Stimulated activated CD8-positive, alpha-beta memory T cell treated with anti-CD3 and anti-CD28 coated beads, Interleukin-7, amount 100 ng/mL, for 1 hour (primary cell): ENCODE measurements around the gene DOK6.
"Not testable (repeated sequence)": the region's sequence is repeated elsewhere in the genome, so short reads cannot be mapped to it uniquely, and the experiment has no call there.

Source experiments
- DNase-seq, 2 donors: peaks; one replicate each; pipeline ENCODE4 v3.0.0-alpha.2; 2020; ENCODE audit warnings: low read depth in 2 of 2

Gene DOK6

GRCh38 chr18:69626171-69626570, 225.5 kb downstream of the DOK6 start:
- no peak for DNase-seq

- no peak for DNase-seq
These were observed 226.1 kb downstream of the DOK6 start for GRCh38 chr18:69626643-69627242.

- DNase-seq, result no peak
These were observed 228.2 kb downstream of the DOK6 start for GRCh38 chr18:69628774-69629359.

- DNase-seq, result no peak
These were observed 230.6 kb downstream of the DOK6 start for GRCh38 chr18:69631281-69631680.

GRCh38 chr18:69635482-69635881, 234.8 kb downstream of the DOK6 start:
- DNase-seq, result no peak

- DNase-seq, result no peak
These were observed 236.0 kb downstream of the DOK6 start for GRCh38 chr18:69636529-69637301.

- no peak for DNase-seq
These were observed 237.4 kb downstream of the DOK6 start for GRCh38 chr18:69638056-69638455.

GRCh38 chr18:69647702-69648101, 247.0 kb downstream of the DOK6 start:
- DNase-seq, result no peak

GRCh38 chr18:69648486-69648885, 247.8 kb downstream of the DOK6 start:
- DNase-seq, result no peak

GRCh38 chr18:69649684-69650083, 249.0 kb downstream of the DOK6 start:
- no peak for DNase-seq

GRCh38 chr18:69651243-69651642, 250.6 kb downstream of the DOK6 start:
- DNase-seq, result no peak

- DNase-seq, result no peak
These were observed 255.1 kb downstream of the DOK6 start for GRCh38 chr18:69655816-69656215.

- no peak for DNase-seq
These were observed 257.4 kb downstream of the DOK6 start for GRCh38 chr18:69658103-69658502.

- DNase-seq, result no peak
These were observed 258.0 kb downstream of the DOK6 start for GRCh38 chr18:69658685-69659084.

- no peak for DNase-seq
These were observed 258.5 kb downstream of the DOK6 start for GRCh38 chr18:69659142-69659651.

GRCh38 chr18:69662090-69662489, 261.4 kb downstream of the DOK6 start:
- DNase-seq, result not testable (repeated sequence)

GRCh38 chr18:69664399-69664798, 263.7 kb downstream of the DOK6 start:
- no peak for DNase-seq

- DNase-seq, result no peak
These were observed 273.7 kb downstream of the DOK6 start for GRCh38 chr18:69674292-69674877.

GRCh38 chr18:69674966-69675365, 274.3 kb downstream of the DOK6 start:
- no peak for DNase-seq

GRCh38 chr18:69677595-69677994, 276.9 kb downstream of the DOK6 start:
- no peak for DNase-seq

GRCh38 chr18:69680123-69680522, 279.4 kb downstream of the DOK6 start:
- DNase-seq, result no peak

GRCh38 chr18:69683176-69683575, 282.5 kb downstream of the DOK6 start:
- DNase-seq, result no peak

- no peak for DNase-seq
These were observed 284.1 kb downstream of the DOK6 start for GRCh38 chr18:69684789-69685188.
